Measurements from ENCODE around the gene EHD3. TPM values are rescaled to one million over a fixed set of nuclear protein-coding genes. Genes with fewer than 3 reads are reported as not detected.

The EHD3 gene
- total RNA-seq (10 to 100 TPM; 13.3 to 27.0 TPM), polyA plus RNA-seq (ENCODE audit: insufficient read length in 2 of 2) (10 to 100 TPM; 27.7 to 31.4 TPM)
- long read RNA-seq, donor 1, full-length matches to known transcripts: 15 of 15 reads
- long read RNA-seq, donor 1, partial matches to known transcripts: 0 of 15 reads
- long read RNA-seq, donor 1, other reads (novel, unspliced or antisense): 0 of 15 reads
- long read RNA-seq, donor 2, full-length matches to known transcripts: 5 of 5 reads
- long read RNA-seq, donor 2, partial matches to known transcripts: 0 of 5 reads
- long read RNA-seq, donor 2, other reads (novel, unspliced or antisense): 0 of 5 reads
- long read RNA-seq, donor 3, full-length matches to known transcripts: 8 of 8 reads
- long read RNA-seq, donor 3, partial matches to known transcripts: 0 of 8 reads
- long read RNA-seq, donor 3, other reads (novel, unspliced or antisense): 0 of 8 reads
- long read RNA-seq, donor 4, full-length matches to known transcripts: 3 of 3 reads
- long read RNA-seq, donor 4, partial matches to known transcripts: 0 of 3 reads
- long read RNA-seq, donor 4, other reads (novel, unspliced or antisense): 0 of 3 reads

DNA sequence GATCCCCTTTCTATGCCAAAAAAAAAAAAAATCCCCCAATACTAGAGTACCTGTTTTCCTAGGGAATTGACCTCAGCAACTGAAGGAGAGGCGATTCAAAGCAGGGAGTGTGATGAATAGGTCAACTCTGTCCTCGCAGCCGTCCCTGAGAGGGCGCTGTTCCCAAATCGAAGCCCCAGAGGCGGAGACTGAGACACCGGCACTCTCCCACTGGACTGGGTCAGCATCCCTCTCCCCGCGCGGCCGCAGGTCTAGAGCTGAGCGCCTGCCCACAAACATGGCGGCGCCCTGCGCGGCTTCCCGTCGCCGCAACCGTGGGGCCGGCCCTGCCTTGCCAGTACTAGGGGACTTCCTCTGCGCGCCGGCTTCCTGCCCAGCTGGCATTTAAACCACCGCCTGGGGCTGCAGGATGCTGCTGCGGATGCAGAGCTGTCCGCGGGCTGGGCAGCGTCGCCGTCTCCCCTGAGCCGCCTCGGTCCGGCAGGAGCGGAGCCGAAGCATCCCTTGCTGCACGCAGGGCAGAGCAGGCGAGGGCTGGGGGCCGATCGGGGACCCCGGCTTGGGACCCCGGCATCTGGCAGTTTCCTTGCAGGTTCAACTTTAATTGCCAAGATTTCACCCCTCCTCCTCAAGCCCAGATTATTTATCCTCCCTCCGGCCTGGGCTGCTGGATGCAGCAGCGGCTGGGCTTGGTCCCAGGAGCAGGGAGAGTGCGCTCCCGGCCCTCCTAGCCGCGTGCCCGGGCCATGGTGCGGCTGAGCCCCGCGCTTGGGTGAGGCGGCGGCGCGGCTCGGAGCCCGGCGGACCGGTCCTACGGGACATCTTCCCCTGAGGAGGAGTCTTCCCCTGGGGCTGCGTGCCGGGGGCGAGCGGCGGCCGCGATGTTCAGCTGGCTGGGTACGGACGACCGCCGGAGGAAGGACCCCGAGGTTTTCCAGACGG lies at the start of gene EHD3:
Gene EHD3, plus strand, starts transcription at position 412 of the 942 bp plus-strand sequence. Its CDS starts 470 bp downstream, at position 882.
- peaks cover 5% of the 10 kb centered on the region for H3K36me3 ChIP-seq (ENCODE audit: control insufficient read depth, insufficient read depth, low read length)
- no peaks in the 10 kb centered on the region for H3K9me3 ChIP-seq (ENCODE audit: control insufficient read depth, insufficient read depth, low read length)
- H3K27me3 ChIP-seq (ENCODE audit: control insufficient read depth, insufficient read depth, low read length): no peaks in the 10 kb centered on the region
- peak within 1 kb of the TSS; percentile 67 for H3K27ac ChIP-seq (ENCODE audit: low read depth, low read length)
- peak within 1 kb of the TSS; percentile 69 for H3K4me3 ChIP-seq (ENCODE audit: low read depth, low read length)
- under 1% methylated on average over 74 of the region's 74 CpGs for WGBS (ENCODE audit: insufficient coverage)
- H3K4me1 ChIP-seq (ENCODE audit: control insufficient read depth, insufficient read depth, low read length): peaks cover 30% of the 10 kb centered on the region
- peak; percentile 63 to 97 (median 82) for DNase-seq (ENCODE audit: low read depth in 4 of 6, low spot score in 6 of 6)

DNA sequence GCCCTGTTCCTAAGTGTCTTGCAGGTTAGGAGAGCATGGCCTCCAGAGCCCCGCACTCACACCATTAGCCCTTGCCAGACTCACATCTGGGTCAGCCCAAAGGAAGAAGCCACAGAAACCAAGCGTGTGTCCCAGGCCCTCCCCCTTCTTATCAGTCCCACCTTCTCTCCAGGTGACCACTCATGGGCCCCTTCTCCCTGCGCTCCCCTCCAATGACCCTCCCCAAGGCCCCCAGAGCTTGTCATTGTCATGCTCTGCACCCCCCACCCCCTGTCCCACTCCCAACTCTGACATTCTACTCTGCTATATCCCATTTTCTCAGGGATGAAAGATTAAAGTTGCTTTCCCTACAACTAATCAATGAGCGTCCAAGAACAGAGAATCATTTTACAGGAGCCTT lies 46.8 kb upstream of the EHD3 start:
- Histone ChIP-seq H3K27me3 (ENCODE audit: control insufficient read depth, insufficient read depth, low read length) (no peaks in the 10 kb centered on the region), H3K4me1 (ENCODE audit: control insufficient read depth, insufficient read depth, low read length) (no peaks in the 10 kb centered on the region), H3K36me3 (ENCODE audit: control insufficient read depth, insufficient read depth, low read length) (no peaks in the 10 kb centered on the region), H3K27ac (ENCODE audit: low read depth, low read length) (no peak overlapping the region), H3K4me3 (ENCODE audit: low read depth, low read length) (no peak overlapping the region), H3K9me3 (ENCODE audit: control insufficient read depth, insufficient read depth, low read length) (no peaks in the 10 kb centered on the region)
- WGBS (ENCODE audit: insufficient coverage): 92% methylated on average over 3 of the region's 4 CpGs
- DNase-seq (ENCODE audit: low read depth in 4 of 6, low spot score in 6 of 6): no peak

DNA sequence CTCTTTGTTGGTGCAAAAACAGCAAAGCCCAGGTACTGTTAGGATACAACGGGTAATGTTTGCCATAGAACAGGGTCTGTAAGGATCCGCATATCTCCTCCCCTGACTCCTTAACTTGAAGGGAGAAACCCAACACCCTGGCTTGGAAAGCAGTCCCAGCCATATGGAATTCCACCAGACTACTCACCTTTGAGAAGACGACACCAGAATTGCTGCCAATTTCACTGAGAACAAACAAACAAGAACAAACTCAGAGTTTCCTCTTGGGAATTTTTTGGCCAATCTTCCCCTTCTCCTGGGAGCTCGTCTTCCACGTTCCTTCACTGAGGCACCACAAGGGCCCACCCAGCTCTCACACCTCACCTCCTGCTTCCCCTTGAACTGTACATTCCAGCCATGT lies 45.8 kb upstream of the EHD3 start:
- H3K4me3 ChIP-seq (ENCODE audit: low read depth, low read length): no peak overlapping the region
- WGBS (ENCODE audit: insufficient coverage): 68% methylated on average over 5 of the region's 5 CpGs
- H3K9me3 ChIP-seq (ENCODE audit: control insufficient read depth, insufficient read depth, low read length): no peaks in the 10 kb centered on the region
- H3K27me3 ChIP-seq (ENCODE audit: control insufficient read depth, insufficient read depth, low read length): no peaks in the 10 kb centered on the region
- no peaks in the 10 kb centered on the region for H3K4me1 ChIP-seq (ENCODE audit: control insufficient read depth, insufficient read depth, low read length)
- H3K27ac ChIP-seq (ENCODE audit: low read depth, low read length): no peak overlapping the region
- peaks cover 6% of the 10 kb centered on the region for H3K36me3 ChIP-seq (ENCODE audit: control insufficient read depth, insufficient read depth, low read length)
- DNase-seq (ENCODE audit: low read depth in 4 of 6, low spot score in 6 of 6): no peak

DNA sequence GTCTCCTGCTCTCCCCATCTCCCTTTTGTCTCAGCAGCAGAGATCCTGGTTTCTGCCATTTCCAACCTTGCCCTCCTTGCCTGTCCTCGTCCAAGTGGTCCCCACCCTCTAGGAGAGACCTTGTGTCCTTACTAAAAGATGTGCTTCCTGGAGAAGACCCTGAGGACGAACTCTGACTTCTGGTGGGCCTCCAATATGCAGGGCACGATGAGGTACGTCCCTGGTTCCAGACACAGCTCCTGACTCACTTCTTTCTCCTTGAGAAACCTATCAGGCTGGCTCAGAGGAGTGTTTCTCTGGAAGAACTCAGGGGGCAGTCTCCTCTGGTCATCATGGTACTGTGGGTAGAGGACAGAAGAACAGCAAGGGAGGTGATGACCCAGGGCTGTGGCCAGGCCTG lies 44.8 kb upstream of the EHD3 start:
- H3K27me3 ChIP-seq (ENCODE audit: control insufficient read depth, insufficient read depth, low read length): no peaks in the 10 kb centered on the region
- H3K9me3 ChIP-seq (ENCODE audit: control insufficient read depth, insufficient read depth, low read length): no peaks in the 10 kb centered on the region
- WGBS (ENCODE audit: insufficient coverage): 87% methylated on average over 4 of the region's 4 CpGs
- no peak overlapping the region for H3K4me3 ChIP-seq (ENCODE audit: low read depth, low read length)
- no peaks in the 10 kb centered on the region for H3K4me1 ChIP-seq (ENCODE audit: control insufficient read depth, insufficient read depth, low read length)
- no peak for DNase-seq (ENCODE audit: low read depth in 4 of 6, low spot score in 6 of 6)
- no peak overlapping the region for H3K27ac ChIP-seq (ENCODE audit: low read depth, low read length)
- peaks cover 9% of the 10 kb centered on the region for H3K36me3 ChIP-seq (ENCODE audit: control insufficient read depth, insufficient read depth, low read length)

- no CpG with 5 or more reads among the region's 1 CpG for WGBS (ENCODE audit: insufficient coverage)
- Histone ChIP-seq H3K4me3 (ENCODE audit: low read depth, low read length) (no peak overlapping the region), H3K27me3 (ENCODE audit: control insufficient read depth, insufficient read depth, low read length) (no peaks in the 10 kb centered on the region), H3K4me1 (ENCODE audit: control insufficient read depth, insufficient read depth, low read length) (no peaks in the 10 kb centered on the region), H3K27ac (ENCODE audit: low read depth, low read length) (no peak overlapping the region), H3K36me3 (ENCODE audit: control insufficient read depth, insufficient read depth, low read length) (peaks cover 9% of the 10 kb centered on the region), H3K9me3 (ENCODE audit: control insufficient read depth, insufficient read depth, low read length) (no peaks in the 10 kb centered on the region)
- no peak for DNase-seq (ENCODE audit: low read depth in 4 of 6, low spot score in 6 of 6)
Measured at GRCh38 chr2:31190188-31190587, 43.8 kb upstream of the EHD3 start.

- DNase-seq (ENCODE audit: low read depth in 4 of 6, low spot score in 6 of 6): no peak
- no peaks in the 10 kb centered on the region for H3K27me3 ChIP-seq (ENCODE audit: control insufficient read depth, insufficient read depth, low read length)
- no peak overlapping the region for H3K4me3 ChIP-seq (ENCODE audit: low read depth, low read length)
- no peaks in the 10 kb centered on the region for H3K9me3 ChIP-seq (ENCODE audit: control insufficient read depth, insufficient read depth, low read length)
- 94% methylated on average over 11 of the region's 11 CpGs for WGBS (ENCODE audit: insufficient coverage)
- no peak overlapping the region for H3K27ac ChIP-seq (ENCODE audit: low read depth, low read length)
- no peaks in the 10 kb centered on the region for H3K4me1 ChIP-seq (ENCODE audit: control insufficient read depth, insufficient read depth, low read length)
- H3K36me3 ChIP-seq (ENCODE audit: control insufficient read depth, insufficient read depth, low read length): peaks cover 9% of the 10 kb centered on the region
Measured at GRCh38 chr2:31191931-31192330, 42.0 kb upstream of the EHD3 start.

GRCh38 chr2:31192396-31192795 lies 41.6 kb upstream of the EHD3 start:
- H3K27me3 ChIP-seq (ENCODE audit: control insufficient read depth, insufficient read depth, low read length): no peaks in the 10 kb centered on the region
- DNase-seq (ENCODE audit: low read depth in 4 of 6, low spot score in 6 of 6): no peak
- no peaks in the 10 kb centered on the region for H3K9me3 ChIP-seq (ENCODE audit: control insufficient read depth, insufficient read depth, low read length)
- no peak overlapping the region for H3K27ac ChIP-seq (ENCODE audit: low read depth, low read length)
- no peaks in the 10 kb centered on the region for H3K4me1 ChIP-seq (ENCODE audit: control insufficient read depth, insufficient read depth, low read length)
- WGBS (ENCODE audit: insufficient coverage): 86% methylated on average over 1 of the region's 2 CpGs
- peaks cover 9% of the 10 kb centered on the region for H3K36me3 ChIP-seq (ENCODE audit: control insufficient read depth, insufficient read depth, low read length)
- H3K4me3 ChIP-seq (ENCODE audit: low read depth, low read length): no peak overlapping the region

- WGBS (ENCODE audit: insufficient coverage): 81% methylated on average over 8 of the region's 12 CpGs
- Histone ChIP-seq H3K4me3 (ENCODE audit: low read depth, low read length) (no peak overlapping the region), H3K27me3 (ENCODE audit: control insufficient read depth, insufficient read depth, low read length) (no peaks in the 10 kb centered on the region), H3K9me3 (ENCODE audit: control insufficient read depth, insufficient read depth, low read length) (no peaks in the 10 kb centered on the region), H3K27ac (ENCODE audit: low read depth, low read length) (no peak overlapping the region), H3K36me3 (ENCODE audit: control insufficient read depth, insufficient read depth, low read length) (peaks cover 9% of the 10 kb centered on the region), H3K4me1 (ENCODE audit: control insufficient read depth, insufficient read depth, low read length) (no peaks in the 10 kb centered on the region)
- no peak for DNase-seq (ENCODE audit: low read depth in 4 of 6, low spot score in 6 of 6)
Measured at GRCh38 chr2:31192851-31193392, 41.0 kb upstream of the EHD3 start.

DNA sequence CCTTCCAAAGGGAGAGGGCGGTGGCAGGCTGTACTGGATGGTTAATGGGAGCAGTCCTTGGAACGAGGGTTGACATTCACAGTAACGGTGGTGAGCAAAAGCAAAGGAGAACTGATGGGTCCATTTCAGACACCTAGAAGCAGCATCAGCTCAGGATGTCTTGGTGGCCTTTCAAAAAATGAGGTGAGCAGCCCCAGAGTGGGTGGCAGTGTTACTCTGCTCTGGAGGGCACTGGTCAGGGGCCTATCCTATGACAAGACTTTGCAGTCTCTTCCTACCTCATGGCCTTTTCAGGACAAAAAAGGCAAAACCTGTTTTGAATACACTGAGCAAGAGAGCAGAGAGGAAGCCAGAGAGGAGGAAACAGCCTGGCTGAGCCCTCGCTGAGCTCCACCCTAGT lies 40.1 kb upstream of the EHD3 start:
- Histone ChIP-seq H3K36me3 (ENCODE audit: control insufficient read depth, insufficient read depth, low read length) (peaks cover 9% of the 10 kb centered on the region), H3K4me1 (ENCODE audit: control insufficient read depth, insufficient read depth, low read length) (no peaks in the 10 kb centered on the region), H3K27ac (ENCODE audit: low read depth, low read length) (no peak overlapping the region), H3K27me3 (ENCODE audit: control insufficient read depth, insufficient read depth, low read length) (no peaks in the 10 kb centered on the region), H3K4me3 (ENCODE audit: low read depth, low read length) (no peak overlapping the region), H3K9me3 (ENCODE audit: control insufficient read depth, insufficient read depth, low read length) (no peaks in the 10 kb centered on the region)
- DNase-seq (ENCODE audit: low read depth in 4 of 6, low spot score in 6 of 6): no peak
- WGBS (ENCODE audit: insufficient coverage): 94% methylated on average over 3 of the region's 4 CpGs
